ENCODE data around the gene SUPT20H. TPM values are rescaled to one million over a fixed set of nuclear protein-coding genes. Genes with fewer than 3 reads are reported as not detected.

The SUPT20H gene
- total and polyA plus RNA-seq, 2 experiments from 2014 or later: 68.7 to 98.2 TPM

GRCh38 chr13:37107456-37107855 is 48.0 kb upstream of the SUPT20H start (continued):
- TF ChIP-seq, protein P1, sequence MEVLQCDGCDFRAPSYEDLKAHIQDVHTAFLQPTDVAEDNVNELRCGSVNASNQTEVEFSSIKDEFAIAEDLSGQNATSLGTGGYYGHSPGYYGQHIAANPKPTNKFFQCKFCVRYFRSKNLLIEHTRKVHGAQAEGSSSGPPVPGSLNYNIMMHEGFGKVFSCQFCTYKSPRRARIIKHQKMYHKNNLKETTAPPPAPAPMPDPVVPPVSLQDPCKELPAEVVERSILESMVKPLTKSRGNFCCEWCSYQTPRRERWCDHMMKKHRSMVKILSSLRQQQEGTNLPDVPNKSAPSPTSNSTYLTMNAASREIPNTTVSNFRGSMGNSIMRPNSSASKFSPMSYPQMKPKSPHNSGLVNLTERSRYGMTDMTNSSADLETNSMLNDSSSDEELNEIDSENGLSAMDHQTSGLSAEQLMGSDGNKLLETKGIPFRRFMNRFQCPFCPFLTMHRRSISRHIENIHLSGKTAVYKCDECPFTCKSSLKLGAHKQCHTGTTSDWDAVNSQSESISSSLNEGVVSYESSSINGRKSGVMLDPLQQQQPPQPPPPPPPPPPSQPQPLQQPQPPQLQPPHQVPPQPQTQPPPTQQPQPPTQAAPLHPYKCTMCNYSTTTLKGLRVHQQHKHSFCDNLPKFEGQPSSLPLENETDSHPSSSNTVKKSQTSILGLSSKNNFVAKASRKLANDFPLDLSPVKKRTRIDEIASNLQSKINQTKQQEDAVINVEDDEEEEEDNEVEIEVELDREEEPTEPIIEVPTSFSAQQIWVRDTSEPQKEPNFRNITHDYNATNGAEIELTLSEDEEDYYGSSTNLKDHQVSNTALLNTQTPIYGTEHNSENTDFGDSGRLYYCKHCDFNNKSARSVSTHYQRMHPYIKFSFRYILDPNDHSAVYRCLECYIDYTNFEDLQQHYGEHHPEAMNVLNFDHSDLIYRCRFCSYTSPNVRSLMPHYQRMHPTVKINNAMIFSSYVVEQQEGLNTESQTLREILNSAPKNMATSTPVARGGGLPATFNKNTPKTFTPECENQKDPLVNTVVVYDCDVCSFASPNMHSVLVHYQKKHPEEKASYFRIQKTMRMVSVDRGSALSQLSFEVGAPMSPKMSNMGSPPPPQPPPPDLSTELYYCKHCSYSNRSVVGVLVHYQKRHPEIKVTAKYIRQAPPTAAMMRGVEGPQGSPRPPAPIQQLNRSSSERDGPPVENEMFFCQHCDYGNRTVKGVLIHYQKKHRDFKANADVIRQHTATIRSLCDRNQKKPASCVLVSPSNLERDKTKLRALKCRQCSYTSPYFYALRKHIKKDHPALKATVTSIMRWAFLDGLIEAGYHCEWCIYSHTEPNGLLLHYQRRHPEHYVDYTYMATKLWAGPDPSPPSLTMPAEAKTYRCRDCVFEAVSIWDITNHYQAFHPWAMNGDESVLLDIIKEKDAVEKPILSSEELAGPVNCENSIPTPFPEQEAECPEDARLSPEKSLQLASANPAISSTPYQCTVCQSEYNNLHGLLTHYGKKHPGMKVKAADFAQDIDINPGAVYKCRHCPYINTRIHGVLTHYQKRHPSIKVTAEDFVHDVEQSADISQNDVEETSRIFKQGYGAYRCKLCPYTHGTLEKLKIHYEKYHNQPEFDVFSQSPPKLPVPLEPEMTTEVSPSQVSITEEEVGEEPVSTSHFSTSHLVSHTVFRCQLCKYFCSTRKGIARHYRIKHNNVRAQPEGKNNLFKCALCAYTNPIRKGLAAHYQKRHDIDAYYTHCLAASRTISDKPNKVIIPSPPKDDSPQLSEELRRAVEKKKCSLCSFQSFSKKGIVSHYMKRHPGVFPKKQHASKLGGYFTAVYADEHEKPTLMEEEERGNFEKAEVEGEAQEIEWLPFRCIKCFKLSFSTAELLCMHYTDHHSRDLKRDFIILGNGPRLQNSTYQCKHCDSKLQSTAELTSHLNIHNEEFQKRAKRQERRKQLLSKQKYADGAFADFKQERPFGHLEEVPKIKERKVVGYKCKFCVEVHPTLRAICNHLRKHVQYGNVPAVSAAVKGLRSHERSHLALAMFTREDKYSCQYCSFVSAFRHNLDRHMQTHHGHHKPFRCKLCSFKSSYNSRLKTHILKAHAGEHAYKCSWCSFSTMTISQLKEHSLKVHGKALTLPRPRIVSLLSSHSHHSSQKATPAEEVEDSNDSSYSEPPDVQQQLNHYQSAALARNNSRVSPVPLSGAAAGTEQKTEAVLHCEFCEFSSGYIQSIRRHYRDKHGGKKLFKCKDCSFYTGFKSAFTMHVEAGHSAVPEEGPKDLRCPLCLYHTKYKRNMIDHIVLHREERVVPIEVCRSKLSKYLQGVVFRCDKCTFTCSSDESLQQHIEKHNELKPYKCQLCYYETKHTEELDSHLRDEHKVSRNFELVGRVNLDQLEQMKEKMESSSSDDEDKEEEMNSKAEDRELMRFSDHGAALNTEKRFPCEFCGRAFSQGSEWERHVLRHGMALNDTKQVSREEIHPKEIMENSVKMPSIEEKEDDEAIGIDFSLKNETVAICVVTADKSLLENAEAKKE (CRISPR knock-in tag; IDR thresholded peaks at IDR 0.05): no peak
- TF ChIP-seq ZNF114 (CRISPR knock-in tag; IDR thresholded peaks at IDR 0.05): no peak
- TF ChIP-seq EZH2phosphoT487 (IDR thresholded peaks at IDR 0.05; ENCODE audit: unreplicated experiment): no peak
- TF ChIP-seq, protein P2, sequence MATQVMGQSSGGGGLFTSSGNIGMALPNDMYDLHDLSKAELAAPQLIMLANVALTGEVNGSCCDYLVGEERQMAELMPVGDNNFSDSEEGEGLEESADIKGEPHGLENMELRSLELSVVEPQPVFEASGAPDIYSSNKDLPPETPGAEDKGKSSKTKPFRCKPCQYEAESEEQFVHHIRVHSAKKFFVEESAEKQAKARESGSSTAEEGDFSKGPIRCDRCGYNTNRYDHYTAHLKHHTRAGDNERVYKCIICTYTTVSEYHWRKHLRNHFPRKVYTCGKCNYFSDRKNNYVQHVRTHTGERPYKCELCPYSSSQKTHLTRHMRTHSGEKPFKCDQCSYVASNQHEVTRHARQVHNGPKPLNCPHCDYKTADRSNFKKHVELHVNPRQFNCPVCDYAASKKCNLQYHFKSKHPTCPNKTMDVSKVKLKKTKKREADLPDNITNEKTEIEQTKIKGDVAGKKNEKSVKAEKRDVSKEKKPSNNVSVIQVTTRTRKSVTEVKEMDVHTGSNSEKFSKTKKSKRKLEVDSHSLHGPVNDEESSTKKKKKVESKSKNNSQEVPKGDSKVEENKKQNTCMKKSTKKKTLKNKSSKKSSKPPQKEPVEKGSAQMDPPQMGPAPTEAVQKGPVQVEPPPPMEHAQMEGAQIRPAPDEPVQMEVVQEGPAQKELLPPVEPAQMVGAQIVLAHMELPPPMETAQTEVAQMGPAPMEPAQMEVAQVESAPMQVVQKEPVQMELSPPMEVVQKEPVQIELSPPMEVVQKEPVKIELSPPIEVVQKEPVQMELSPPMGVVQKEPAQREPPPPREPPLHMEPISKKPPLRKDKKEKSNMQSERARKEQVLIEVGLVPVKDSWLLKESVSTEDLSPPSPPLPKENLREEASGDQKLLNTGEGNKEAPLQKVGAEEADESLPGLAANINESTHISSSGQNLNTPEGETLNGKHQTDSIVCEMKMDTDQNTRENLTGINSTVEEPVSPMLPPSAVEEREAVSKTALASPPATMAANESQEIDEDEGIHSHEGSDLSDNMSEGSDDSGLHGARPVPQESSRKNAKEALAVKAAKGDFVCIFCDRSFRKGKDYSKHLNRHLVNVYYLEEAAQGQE (IDR thresholded peaks at IDR 0.05; ENCODE audit: unreplicated experiment): no peak
- no peak for TF ChIP-seq JUNB (IDR thresholded peaks at IDR 0.05; ENCODE audit: unreplicated experiment)
- no peak for TF ChIP-seq STAT1 (IDR thresholded peaks at IDR 0.05; ENCODE audit: unreplicated experiment)
- TF ChIP-seq NANOG (IDR thresholded peaks at IDR 0.05; ENCODE audit: borderline replicate concordance): no peak
- no peak for TF ChIP-seq ETS1 (IDR thresholded peaks at IDR 0.05)
- TF ChIP-seq CREB1 (CRISPR knock-in tag; IDR thresholded peaks at IDR 0.05; ENCODE audit: low read depth): no peak
